Astrocyte (in vitro differentiated cells and primary cell): ENCODE data around the gene AGBL4.

Source experiments
- EZH2 ChIP-seq: IDR thresholded peaks from 2 replicates; pipeline ENCODE4 v1.6.1; 2012; ENCODE audit warnings: mild to moderate bottlenecking, low read length, inconsistent platforms; ENCODE audit not compliant: insufficient read depth
- TF ChIP-seq, protein P1 (sequence below): IDR thresholded peaks from 2 replicates; pipeline ENCODE4 v1.5.1; 2011; ENCODE audit warnings: low read depth, mild to moderate bottlenecking, inconsistent platforms, low read length, moderate library complexity; ENCODE audit not compliant: insufficient read depth

DNA sequence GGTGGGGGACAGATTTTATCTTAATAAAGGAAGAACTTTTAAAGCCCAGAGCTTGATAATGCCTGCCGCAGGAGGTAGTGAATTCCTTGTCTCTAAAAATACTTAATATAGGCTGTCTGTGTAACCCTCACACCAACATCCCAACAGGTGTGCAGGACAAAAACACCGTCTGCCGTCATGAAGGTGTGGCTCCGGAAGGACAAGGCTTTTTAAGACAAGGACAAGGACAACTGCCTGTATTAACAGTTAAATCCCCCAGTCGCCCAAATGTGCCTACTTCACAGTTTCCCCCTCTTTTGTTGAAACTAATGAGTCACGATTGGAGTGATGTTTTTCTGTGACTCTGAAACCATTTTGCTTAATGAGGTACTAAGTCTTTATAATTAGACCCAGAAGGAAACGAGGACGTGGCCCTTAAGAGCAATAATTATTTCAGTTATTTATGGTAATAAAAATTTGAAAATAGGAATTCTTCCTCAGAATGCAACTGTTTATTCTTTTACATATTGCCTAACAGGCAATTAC, 1524.5 kb downstream of the AGBL4 start:
- TF ChIP-seq, protein P1, sequence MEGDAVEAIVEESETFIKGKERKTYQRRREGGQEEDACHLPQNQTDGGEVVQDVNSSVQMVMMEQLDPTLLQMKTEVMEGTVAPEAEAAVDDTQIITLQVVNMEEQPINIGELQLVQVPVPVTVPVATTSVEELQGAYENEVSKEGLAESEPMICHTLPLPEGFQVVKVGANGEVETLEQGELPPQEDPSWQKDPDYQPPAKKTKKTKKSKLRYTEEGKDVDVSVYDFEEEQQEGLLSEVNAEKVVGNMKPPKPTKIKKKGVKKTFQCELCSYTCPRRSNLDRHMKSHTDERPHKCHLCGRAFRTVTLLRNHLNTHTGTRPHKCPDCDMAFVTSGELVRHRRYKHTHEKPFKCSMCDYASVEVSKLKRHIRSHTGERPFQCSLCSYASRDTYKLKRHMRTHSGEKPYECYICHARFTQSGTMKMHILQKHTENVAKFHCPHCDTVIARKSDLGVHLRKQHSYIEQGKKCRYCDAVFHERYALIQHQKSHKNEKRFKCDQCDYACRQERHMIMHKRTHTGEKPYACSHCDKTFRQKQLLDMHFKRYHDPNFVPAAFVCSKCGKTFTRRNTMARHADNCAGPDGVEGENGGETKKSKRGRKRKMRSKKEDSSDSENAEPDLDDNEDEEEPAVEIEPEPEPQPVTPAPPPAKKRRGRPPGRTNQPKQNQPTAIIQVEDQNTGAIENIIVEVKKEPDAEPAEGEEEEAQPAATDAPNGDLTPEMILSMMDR, result no peak
- TF ChIP-seq EZH2, result no peak
